GM12864 (cell line): ENCODE measurements around the gene ERF.

Experiments used
- DNase-seq: peaks from one replicate; pipeline ENCODE4 v3.0.0-alpha.2; 2011; ENCODE audit warnings: low read depth
- H3K4me3 ChIP-seq: 2 replicates; pipeline ENCODE4 v1.5.1; 2011; ENCODE audit warnings: mild to moderate bottlenecking, low read depth, low read length, control low read depth
- CTCF ChIP-seq: IDR thresholded peaks from 2 replicates; pipeline ENCODE4 v1.5.1; 2011; ENCODE audit warnings: low read depth, mild to moderate bottlenecking, moderate library complexity, low read length, control low read depth, inconsistent platforms; ENCODE audit errors: missing control alignments

Gene ERF

GRCh38 chr19:42229301-42229854 is 25.6 kb downstream of the ERF start:
- DNase-seq = no peak
- H3K4me3 ChIP-seq = no peak overlapping the region
- TF ChIP-seq CTCF = peak; percentile 6

- DNase-seq = no peak
- no peak for TF ChIP-seq CTCF
- H3K4me3 ChIP-seq = no peak overlapping the region
These were observed 26.3 kb downstream of the ERF start for GRCh38 chr19:42228641-42229040.

- TF ChIP-seq CTCF = no peak
- no peak for DNase-seq
- H3K4me3 ChIP-seq = no peak overlapping the region
These were observed 28.0 kb downstream of the ERF start for GRCh38 chr19:42226886-42227285.

GRCh38 chr19:42225718-42226292 is 29.1 kb downstream of the ERF start:
- H3K4me3 ChIP-seq = no peak overlapping the region
- TF ChIP-seq CTCF = no peak
- DNase-seq = no peak

GRCh38 chr19:42224940-42225717 is 29.8 kb downstream of the ERF start:
- no peak for TF ChIP-seq CTCF
- no peak overlapping the region for H3K4me3 ChIP-seq
- DNase-seq = no peak

- no peak for DNase-seq
- TF ChIP-seq CTCF = no peak
- peak overlapping the region; percentile 78 for H3K4me3 ChIP-seq
These were observed 34.2 kb downstream of the ERF start for GRCh38 chr19:42220751-42221097.
